HG02642 (cell line): ENCODE data around the gene SLIT3.

Experiments used
- ATAC-seq: cut with Tn5 transposase; IDR thresholded peaks from one replicate; pipeline ENCODE4 v1.9.1; 2021; ENCODE audit warnings: mild to moderate bottlenecking; ENCODE audit not compliant: unreplicated experiment, poor library complexity

The SLIT3 gene

GRCh38 chr5:169052207-169052606, 248.7 kb downstream of the SLIT3 start:
- no peak for ATAC-seq

- ATAC-seq, result no peak
Measured at GRCh38 chr5:169051351-169051750, 249.6 kb downstream of the SLIT3 start.

- ATAC-seq, result no peak
Measured at GRCh38 chr5:169050636-169051035, 250.3 kb downstream of the SLIT3 start.

DNA sequence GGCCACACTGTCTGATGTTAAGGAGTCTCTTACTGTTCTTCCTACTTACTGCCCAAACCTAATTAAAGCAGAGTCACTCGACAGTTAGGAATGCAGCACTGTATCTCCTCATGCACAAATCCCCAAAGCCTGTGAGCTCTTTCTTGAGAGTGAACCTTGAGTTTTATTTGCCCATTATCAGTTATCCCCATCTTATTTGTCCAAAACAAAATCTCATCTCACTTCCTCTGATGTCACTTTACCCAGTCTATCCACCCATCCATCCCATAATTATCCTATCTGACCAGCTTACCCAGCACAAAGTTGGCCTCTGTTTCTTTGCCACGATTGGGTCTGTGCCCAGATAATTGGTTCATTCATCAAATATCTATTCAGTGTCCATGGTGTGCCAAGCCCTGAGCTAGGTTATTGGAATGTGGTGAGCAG, 250.8 kb downstream of the SLIT3 start:
- ATAC-seq, result no peak

- ATAC-seq, result no peak
Measured at GRCh38 chr5:169049712-169050111, 251.2 kb downstream of the SLIT3 start.

GRCh38 chr5:169048181-169049125, 252.5 kb downstream of the SLIT3 start:
- no peak for ATAC-seq

GRCh38 chr5:169044962-169045361, 256.0 kb downstream of the SLIT3 start:
- ATAC-seq, result no peak

DNA sequence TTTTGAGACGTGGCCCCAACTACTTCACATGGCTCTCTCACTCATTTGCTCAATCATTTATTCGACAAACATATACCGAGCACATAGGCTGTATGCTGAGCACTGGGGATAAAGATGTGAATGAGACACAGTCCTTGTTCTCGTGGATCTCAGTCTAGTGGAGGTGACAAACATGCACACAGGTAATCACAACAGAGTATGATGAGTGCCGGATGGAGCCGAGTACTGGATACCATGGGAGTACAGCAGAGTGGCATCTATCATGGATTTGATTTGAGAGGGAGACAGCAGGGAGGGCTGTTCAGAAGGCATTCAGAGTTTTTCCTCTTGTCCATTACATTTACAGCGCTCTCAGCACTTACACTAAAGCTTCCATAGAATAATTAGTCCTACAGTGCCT, 259.8 kb downstream of the SLIT3 start:
- no peak for ATAC-seq

- no peak for ATAC-seq
Measured at GRCh38 chr5:169039592-169039991, 261.3 kb downstream of the SLIT3 start.

- no peak for ATAC-seq
Measured at GRCh38 chr5:169037466-169037865, 263.5 kb downstream of the SLIT3 start.

- no peak for ATAC-seq
Measured at GRCh38 chr5:169036079-169036805, 264.7 kb downstream of the SLIT3 start.

GRCh38 chr5:169029661-169030274, 271.2 kb downstream of the SLIT3 start:
- no peak for ATAC-seq

- no peak for ATAC-seq
Measured at GRCh38 chr5:169029037-169029436, 271.9 kb downstream of the SLIT3 start.

GRCh38 chr5:169027501-169028061, 273.4 kb downstream of the SLIT3 start:
- ATAC-seq, result no peak

- no peak for ATAC-seq
Measured at GRCh38 chr5:169025491-169025890, 275.4 kb downstream of the SLIT3 start.

DNA sequence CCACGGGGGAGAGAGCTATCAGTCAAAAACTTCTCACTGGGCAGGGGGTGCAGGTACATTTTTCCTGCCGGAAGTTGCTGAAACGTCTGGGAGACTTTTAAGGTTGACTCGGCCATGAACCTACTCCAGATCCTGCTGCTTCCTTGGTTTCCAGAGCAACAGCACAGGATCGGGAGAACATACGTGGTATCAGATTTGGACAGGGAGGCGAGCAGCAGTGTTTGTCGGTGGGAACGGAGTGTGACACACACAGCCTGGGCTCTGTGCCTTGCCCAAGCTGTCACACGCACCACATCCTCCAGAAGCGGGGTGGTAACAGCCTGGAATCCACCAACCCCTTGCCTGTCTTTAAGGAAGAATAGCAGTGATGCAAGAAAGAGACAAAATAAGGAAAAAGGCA, 276.5 kb downstream of the SLIT3 start:
- no peak for ATAC-seq

- ATAC-seq, result no peak
Measured at GRCh38 chr5:169022718-169023117, 278.2 kb downstream of the SLIT3 start.

GRCh38 chr5:169020102-169020501, 280.8 kb downstream of the SLIT3 start:
- no peak for ATAC-seq

DNA sequence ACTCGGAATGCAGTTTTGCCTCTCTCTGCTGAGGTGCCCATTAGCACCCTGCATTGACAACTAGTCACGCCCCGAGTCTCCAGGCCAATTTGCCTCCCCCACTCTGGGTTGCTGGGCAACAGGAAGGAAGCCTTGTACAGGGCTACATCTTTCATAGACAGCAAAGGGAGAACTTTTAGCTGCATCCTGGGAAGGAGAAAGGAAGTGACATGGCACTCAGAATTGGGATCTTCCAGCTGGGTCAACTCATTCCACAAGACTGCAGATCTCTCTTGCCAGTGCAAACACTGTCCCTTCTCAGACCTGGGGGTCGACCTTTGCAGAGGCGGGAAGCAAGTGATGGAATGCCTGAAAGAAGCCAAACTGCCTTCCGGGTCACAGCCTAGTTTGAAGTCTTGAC, 282.0 kb downstream of the SLIT3 start:
- ATAC-seq, result no peak

GRCh38 chr5:169015991-169016390, 284.9 kb downstream of the SLIT3 start:
- no peak for ATAC-seq

DNA sequence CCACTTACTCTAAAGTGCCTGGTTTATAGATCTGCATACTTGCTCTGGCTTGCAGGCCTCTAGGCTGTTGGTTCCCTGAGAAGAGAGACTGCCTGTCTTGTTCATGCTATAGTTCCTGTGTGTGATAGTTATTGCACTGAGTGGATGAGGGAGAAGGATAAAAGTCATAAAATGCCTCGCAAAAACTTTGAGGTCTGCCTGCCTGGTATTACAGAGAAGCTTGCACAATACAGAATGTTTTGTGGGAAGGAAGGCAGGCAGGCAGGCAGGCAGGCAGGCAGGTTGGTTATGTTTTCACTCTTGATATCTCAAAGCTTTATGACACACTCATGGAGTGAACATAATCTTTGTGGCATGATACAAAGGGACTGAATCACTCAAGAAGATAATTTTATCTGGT, 287.1 kb downstream of the SLIT3 start:
- ATAC-seq, result no peak
